Fibroblast of lung (primary cell): Measurements from ENCODE around the gene DDI2. TPM values are rescaled to one million over a fixed set of nuclear protein-coding genes. Genes with fewer than 3 reads are reported as not detected.

ENCODE experiments used
- DNase-seq, 2 donors: peaks; one replicate each; pipeline versions ENCODE4 v3.0.0 to v3.0.0-alpha.2; 2010; ENCODE audit warnings: low read depth in 2 of 2
- H2AFZ ChIP-seq: 2 replicates; pipeline ENCODE4 v1.5.1; 2012; ENCODE audit warnings: low read length, control low read depth, inconsistent platforms
- H3K27ac ChIP-seq: 2 replicates; pipeline ENCODE4 v1.5.1; 2011; ENCODE audit warnings: low read length, control low read depth; ENCODE audit not compliant: insufficient read depth
- H3K27me3 ChIP-seq: 2 replicates; pipeline ENCODE4 v1.5.1; 2011; ENCODE audit warnings: mild to moderate bottlenecking, low read length; ENCODE audit not compliant: control insufficient read depth, insufficient read depth
- H3K36me3 ChIP-seq: 2 replicates; pipeline ENCODE4 v1.5.1; 2011; ENCODE audit warnings: low read length; ENCODE audit not compliant: control insufficient read depth, insufficient read depth
- H3K4me1 ChIP-seq: 2 replicates; pipeline ENCODE4 v1.5.1; 2011; ENCODE audit warnings: low read length; ENCODE audit not compliant: control insufficient read depth, insufficient read depth; ENCODE audit errors: extremely low read depth
- H3K4me2 ChIP-seq: 2 replicates; pipeline ENCODE4 v1.5.1; 2011; ENCODE audit warnings: low read length, control low read depth; ENCODE audit not compliant: insufficient read depth; ENCODE audit errors: extremely low read depth
- H3K4me3 ChIP-seq, 4 experiments: fragments of 200-600 bp in 1 of 4; sonication (generic) in 1 of 4; replicated peaks in 1 of 4; 2 replicates each; pipeline ENCODE4 v1.5.1; 2011 to 2016; ENCODE audit warnings: low read length in 4 of 4, low read depth in 3 of 4, mild to moderate bottlenecking in 3 of 4, control low read depth in 2 of 4, inconsistent platforms in 1 of 4, mixed read lengths in 1 of 4; ENCODE audit not compliant: insufficient read depth in 1 of 4; ENCODE audit errors: control extremely low read depth in 1 of 4
- H3K79me2 ChIP-seq: 2 replicates; pipeline ENCODE4 v1.5.1; 2012; ENCODE audit warnings: mild to moderate bottlenecking, low read length, inconsistent platforms; ENCODE audit not compliant: control insufficient read depth, insufficient read depth
- H3K9ac ChIP-seq: 2 replicates; pipeline ENCODE4 v1.5.1; 2011; ENCODE audit warnings: mild to moderate bottlenecking, low read length, control low read depth; ENCODE audit not compliant: insufficient read depth
- H3K9me3 ChIP-seq: 2 replicates; pipeline ENCODE4 v1.5.1; 2012; ENCODE audit warnings: low read depth, low read length; ENCODE audit not compliant: control insufficient read depth, insufficient read depth
- H4K20me1 ChIP-seq: 2 replicates; pipeline ENCODE4 v1.5.1; 2011; ENCODE audit warnings: low read length; ENCODE audit not compliant: control insufficient read depth, insufficient read depth; ENCODE audit errors: extremely low read depth
- EZH2 ChIP-seq: IDR thresholded peaks from 2 replicates; pipeline ENCODE4 v1.5.1; 2012; ENCODE audit warnings: low read length, control low read depth, mild to moderate bottlenecking; ENCODE audit errors: missing control alignments
- polyA plus RNA-seq, 2 donors: library from polyadenylated mRNA; depleted of rRNA in 1 of 2; stranded (reverse) in 1 of 2; unstranded in 1 of 2; fragments of >200 nt; gene quantifications; 2 replicates each; pipeline ENCODE4 v1.2.1, GENCODE V29; 2011 to 2012; ENCODE audit warnings: missing spikeins in 1 of 2
- total RNA-seq: library from RNA; depleted of rRNA; stranded (reverse); fragments of >200 nt; gene quantifications from 2 replicates; pipeline ENCODE4 v1.2.1, GENCODE V29; 2014
- TF ChIP-seq, protein P1 (sequence below), 2 donors: IDR thresholded peaks in 1 of 2; conservative IDR thresholded peaks in 1 of 2; 1 replicate in 1 of 2; 2 replicates in 1 of 2; pipeline ENCODE4 v1.5.1; 2011 to 2012; ENCODE audit warnings: low read length in 2 of 2, control low read depth in 1 of 2, inconsistent platforms in 1 of 2, low read depth in 1 of 2, mild to moderate bottlenecking in 1 of 2

Gene DDI2
- total and polyA plus RNA-seq, 2 donors (not counting 1 experiment from before 2014, with no cell fraction given): 9.3 to 11.7 TPM

DNA sequence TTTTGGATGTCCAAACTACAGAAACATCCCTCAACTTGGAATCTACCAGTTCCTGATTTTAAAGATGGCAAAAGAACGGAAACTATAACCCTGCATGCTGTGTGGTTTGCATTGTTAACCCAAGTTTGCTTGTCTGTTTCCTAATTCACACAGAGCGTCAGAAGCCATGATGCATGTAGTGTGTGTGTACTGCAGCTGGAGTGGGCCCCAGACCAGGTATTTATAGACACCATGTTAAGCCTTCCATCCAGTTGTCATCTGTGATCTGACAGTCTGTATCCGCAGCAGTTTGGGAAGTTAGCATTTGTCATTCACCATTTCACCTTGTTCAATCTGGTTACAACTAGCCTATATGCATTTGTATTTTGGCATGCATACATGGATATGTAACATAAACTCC, 39.2 kb downstream of the DDI2 start:
- no peak for DNase-seq
- no peaks in the 10 kb centered on the region for H4K20me1 ChIP-seq
- H3K4me3 ChIP-seq: no peak overlapping the region
- H3K36me3 ChIP-seq: peaks cover 8% of the 10 kb centered on the region
- no peak overlapping the region for H3K4me2 ChIP-seq
- no peaks in the 10 kb centered on the region for H3K4me1 ChIP-seq
- TF ChIP-seq, protein P1, sequence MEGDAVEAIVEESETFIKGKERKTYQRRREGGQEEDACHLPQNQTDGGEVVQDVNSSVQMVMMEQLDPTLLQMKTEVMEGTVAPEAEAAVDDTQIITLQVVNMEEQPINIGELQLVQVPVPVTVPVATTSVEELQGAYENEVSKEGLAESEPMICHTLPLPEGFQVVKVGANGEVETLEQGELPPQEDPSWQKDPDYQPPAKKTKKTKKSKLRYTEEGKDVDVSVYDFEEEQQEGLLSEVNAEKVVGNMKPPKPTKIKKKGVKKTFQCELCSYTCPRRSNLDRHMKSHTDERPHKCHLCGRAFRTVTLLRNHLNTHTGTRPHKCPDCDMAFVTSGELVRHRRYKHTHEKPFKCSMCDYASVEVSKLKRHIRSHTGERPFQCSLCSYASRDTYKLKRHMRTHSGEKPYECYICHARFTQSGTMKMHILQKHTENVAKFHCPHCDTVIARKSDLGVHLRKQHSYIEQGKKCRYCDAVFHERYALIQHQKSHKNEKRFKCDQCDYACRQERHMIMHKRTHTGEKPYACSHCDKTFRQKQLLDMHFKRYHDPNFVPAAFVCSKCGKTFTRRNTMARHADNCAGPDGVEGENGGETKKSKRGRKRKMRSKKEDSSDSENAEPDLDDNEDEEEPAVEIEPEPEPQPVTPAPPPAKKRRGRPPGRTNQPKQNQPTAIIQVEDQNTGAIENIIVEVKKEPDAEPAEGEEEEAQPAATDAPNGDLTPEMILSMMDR (conservative IDR thresholded peaks at IDR 0.05 in 1 of 2, IDR thresholded peaks at IDR 0.05 in 1 of 2; ENCODE audit: low read depth in 1 of 2, low read length in 2 of 2): no peak
- no peak for TF ChIP-seq EZH2
- H3K27me3 ChIP-seq: no peaks in the 10 kb centered on the region
- H3K79me2 ChIP-seq: no peaks in the 10 kb centered on the region
- H3K9ac ChIP-seq: no peak overlapping the region
- H3K9me3 ChIP-seq: no peaks in the 10 kb centered on the region
- no peak overlapping the region for H3K27ac ChIP-seq
- no peak overlapping the region for H2AFZ ChIP-seq

DNA sequence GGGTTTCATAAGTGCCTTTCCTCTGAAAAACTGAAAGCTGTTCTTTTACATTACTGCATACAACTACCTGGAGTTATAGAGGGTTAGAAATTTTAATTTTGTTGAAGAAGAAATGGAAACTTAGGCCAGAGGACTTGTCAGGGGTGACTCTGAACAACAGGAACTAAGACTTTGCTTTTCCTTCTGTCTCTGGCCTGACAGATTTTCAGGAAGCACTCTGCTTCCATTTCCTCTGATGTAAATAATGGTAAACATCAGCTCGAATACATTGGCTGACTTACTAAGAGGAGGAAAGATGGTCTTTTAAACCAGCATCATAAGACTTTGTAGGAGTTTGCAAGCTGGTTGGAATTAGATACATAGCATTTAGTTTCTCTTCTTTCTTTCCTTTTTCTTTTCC, 39.8 kb downstream of the DDI2 start:
- TF ChIP-seq, protein P1 (conservative IDR thresholded peaks at IDR 0.05 in 1 of 2, IDR thresholded peaks at IDR 0.05 in 1 of 2; ENCODE audit: low read depth in 1 of 2, low read length in 2 of 2): no peak
- TF ChIP-seq EZH2: no peak
- Histone ChIP-seq H3K36me3 (peaks cover 8% of the 10 kb centered on the region), H3K9me3 (no peaks in the 10 kb centered on the region), H3K27ac (no peak overlapping the region), H3K4me1 (no peaks in the 10 kb centered on the region), H4K20me1 (no peaks in the 10 kb centered on the region), H2AFZ (no peak overlapping the region), H3K4me2 (no peak overlapping the region), H3K27me3 (no peaks in the 10 kb centered on the region), H3K79me2 (no peaks in the 10 kb centered on the region), H3K4me3 (no peak overlapping the region), H3K9ac (no peak overlapping the region)
- no peak for DNase-seq

DNA sequence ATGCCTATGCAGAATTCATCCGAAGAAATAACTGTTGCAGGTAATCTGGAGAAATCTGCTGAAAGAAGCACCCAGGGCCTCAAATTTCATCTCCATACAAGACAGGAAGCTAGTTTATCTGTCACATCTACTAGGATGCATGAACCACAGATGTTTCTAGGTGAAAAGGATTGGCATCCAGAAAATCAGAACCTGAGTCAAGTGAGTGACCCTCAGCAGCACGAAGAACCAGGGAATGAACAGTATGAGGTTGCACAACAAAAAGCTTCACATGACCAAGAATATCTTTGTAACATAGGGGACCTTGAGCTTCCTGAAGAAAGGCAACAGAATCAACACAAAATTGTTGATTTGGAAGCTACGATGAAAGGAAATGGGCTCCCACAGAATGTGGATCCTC, 42.9 kb downstream of the DDI2 start:
- Histone ChIP-seq H3K79me2 (no peaks in the 10 kb centered on the region), H4K20me1 (no peaks in the 10 kb centered on the region), H3K27me3 (no peaks in the 10 kb centered on the region), H3K27ac (no peak overlapping the region), H3K4me1 (no peaks in the 10 kb centered on the region), H3K9ac (no peak overlapping the region), H2AFZ (no peak overlapping the region), H3K4me3 (no peak overlapping the region), H3K36me3 (peaks cover 8% of the 10 kb centered on the region), H3K4me2 (no peak overlapping the region), H3K9me3 (no peaks in the 10 kb centered on the region)
- TF ChIP-seq, protein P1 (conservative IDR thresholded peaks at IDR 0.05 in 1 of 2, IDR thresholded peaks at IDR 0.05 in 1 of 2; ENCODE audit: low read depth in 1 of 2, low read length in 2 of 2): no peak
- TF ChIP-seq EZH2: no peak
- DNase-seq: no peak
